ENCODE results near the gene FAM83E.

DNA sequence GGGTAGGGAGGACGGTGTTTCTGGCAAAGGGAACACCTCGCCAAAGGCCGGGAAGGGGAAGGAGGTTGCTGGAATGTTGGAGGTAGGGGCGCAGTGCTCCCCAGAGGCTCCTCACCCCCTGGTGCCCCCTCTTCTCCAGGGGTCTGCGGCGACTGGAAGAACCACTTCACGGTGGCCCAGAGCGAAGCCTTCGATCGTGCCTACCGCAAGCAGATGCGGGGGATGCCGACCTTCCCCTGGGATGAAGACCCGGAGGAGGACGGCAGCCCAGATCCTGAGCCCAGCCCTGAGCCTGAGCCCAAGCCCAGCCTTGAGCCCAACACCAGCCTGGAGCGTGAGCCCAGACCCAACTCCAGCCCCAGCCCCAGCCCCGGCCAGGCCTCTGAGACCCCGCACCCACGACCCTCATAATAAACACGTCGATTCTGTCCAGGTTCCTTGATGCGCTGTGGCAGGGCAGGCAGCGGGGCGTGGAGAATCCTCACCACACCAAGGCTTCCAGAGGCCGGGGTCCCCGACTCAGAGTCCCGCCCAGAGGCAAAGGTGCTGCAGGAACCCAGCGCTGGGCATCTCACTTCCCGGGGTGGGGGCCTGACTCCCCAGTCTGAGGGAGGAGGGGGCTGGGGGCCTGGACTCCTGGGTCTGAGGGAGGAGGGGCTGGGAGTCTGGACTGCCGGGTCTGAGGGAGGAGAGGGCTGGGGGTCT lies 15.7 kb downstream of the FAM83E start:
- TF ChIP-seq POLR2AphosphoS5 (IDR thresholded peaks at IDR 0.05; ENCODE audit: low read depth, low read length), result no peak
- TF ChIP-seq TAF1 (IDR thresholded peaks at IDR 0.05; ENCODE audit: borderline replicate concordance, low read depth, low read length), result no peak

Data from GM12892 (cell line).